Stimulated activated CD4-positive, alpha-beta T cell treated with anti-CD3 and anti-CD28 coated beads, Interleukin-1b, Interleukin-23, amount 100 ng/mL, for 48 hours (primary cell): ENCODE measurements around the gene DPP4.

Experiments used
- DNase-seq: peaks from one replicate; pipeline ENCODE4 v3.0.0-alpha.2; 2020

Gene DPP4

GRCh38 chr2:162073888-162074631 lies at the start of gene DPP4:
DPP4 (minus strand) TSS chr2:162074215; CDS start chr2:162073981, 234 bp downstream.
- DNase-seq: peak; percentile 56

- DNase-seq: no peak
Measured at GRCh38 chr2:162118166-162119031, 44.4 kb upstream of the DPP4 start.

- DNase-seq: no peak
Measured at GRCh38 chr2:162116352-162116751, 42.3 kb upstream of the DPP4 start.

DNA sequence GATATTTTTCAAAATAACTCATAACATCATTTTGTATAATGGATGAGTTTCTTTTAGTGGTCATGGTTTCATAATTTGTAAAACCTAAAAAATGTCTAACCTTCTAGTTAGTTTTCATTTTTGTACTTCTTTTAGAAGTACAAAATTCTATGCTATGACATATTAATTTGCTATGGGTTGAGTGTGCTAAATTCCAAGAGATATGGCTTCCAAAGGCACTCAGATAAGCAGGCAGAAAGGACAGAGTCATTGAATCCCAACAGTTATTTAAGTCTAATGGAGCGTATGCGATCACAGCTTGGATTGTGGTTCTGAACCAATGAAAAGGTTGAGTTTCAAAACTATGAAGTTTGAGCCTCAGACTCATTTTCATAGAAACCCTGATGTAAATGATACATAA lies 41.1 kb upstream of the DPP4 start:
- DNase-seq: no peak

GRCh38 chr2:162114271-162114670 lies 40.3 kb upstream of the DPP4 start:
- DNase-seq: no peak

DNA sequence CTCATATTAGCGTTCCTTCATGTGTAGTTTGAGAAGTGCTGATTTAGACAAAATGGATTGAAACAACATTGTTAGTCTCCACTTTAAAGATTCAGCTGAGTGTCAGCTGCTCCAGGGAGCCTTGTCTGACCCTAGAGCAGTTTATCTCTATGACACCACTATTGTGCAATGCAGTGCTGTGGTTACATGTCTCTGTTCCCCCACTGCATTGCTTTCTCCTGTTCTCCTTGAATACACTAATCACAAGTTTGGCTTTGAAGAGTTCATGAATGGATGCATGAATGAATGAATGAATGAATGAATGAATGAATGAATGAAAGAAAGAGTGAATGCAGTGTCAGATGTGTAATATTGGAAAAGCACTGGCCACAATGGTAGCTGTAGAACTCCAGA lies 39.8 kb upstream of the DPP4 start:
- no peak for DNase-seq

- no peak for DNase-seq
Measured at GRCh38 chr2:162113088-162113775, 39.2 kb upstream of the DPP4 start.

GRCh38 chr2:162111958-162112850 lies 38.2 kb upstream of the DPP4 start:
- no peak for DNase-seq

- DNase-seq: no peak
Measured at GRCh38 chr2:162107361-162107901, 33.4 kb upstream of the DPP4 start.

- no peak for DNase-seq
Measured at GRCh38 chr2:162106746-162107145, 32.7 kb upstream of the DPP4 start.

GRCh38 chr2:162106146-162106551 lies 32.1 kb upstream of the DPP4 start:
- no peak for DNase-seq

- DNase-seq: no peak
Measured at GRCh38 chr2:162103443-162104009, 29.5 kb upstream of the DPP4 start.

GRCh38 chr2:162100579-162100978 lies 26.6 kb upstream of the DPP4 start:
- DNase-seq: no peak

DNA sequence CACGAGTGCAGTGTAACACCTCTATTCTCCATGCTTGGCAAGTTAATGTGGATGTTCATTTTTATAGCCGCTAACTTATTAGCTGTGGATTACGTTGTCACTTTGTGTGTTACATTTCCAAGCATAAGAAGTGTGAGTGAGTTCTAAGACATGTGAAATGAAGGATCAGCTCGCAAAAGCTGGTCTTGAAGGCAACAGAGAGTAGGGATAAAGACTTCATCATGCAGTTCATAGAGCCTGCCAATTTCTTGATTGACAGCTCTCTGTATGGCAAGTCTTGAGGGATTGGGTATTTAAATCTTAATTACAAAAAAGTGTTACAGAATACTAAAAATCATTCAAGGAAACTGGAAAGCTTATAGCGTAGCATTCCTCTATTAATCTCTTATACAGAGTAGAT lies 25.8 kb upstream of the DPP4 start:
- DNase-seq: no peak

DNA sequence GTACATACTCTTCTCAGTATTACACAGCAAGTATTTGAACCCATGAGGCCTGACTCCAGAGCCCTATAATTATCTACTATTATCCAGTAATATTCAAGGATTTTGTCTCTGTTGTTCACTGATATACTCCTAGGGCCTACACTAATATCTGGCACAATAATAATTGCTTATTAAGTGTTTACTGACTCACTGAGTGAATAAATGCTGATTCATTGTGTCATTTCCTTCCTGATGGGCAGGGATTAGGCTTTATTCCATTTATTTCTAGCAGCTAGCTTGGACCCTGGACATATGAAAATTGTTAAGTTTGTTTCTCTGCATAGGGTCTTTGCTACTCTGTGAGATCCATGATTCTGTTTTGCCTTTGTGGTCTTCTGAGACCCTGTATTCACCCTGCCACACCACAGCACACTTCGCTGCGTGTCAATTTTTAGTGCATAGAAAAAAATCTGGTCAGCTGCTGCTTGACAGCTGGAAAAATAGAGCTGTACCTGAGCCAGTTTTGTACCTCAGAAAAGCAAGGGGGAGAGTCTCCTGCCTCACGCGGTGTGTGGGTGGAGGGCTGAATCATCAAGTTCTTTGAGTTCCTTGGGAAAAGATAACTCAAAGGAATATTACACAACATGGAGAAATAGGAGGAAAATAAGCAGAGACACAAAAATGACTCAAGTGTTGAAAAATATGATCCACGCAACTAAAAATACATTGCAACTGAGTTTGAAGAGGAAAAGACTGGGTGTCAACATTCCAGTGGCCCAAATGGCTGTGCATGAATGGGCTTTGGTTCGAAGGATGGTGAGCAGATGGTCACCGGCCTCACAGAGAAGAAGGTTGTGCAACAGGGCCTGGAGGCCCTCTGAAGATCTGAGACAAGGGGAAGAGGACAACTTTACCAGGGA lies 18.9 kb upstream of the DPP4 start:
- no peak for DNase-seq

GRCh38 chr2:162092008-162092390 lies 18.0 kb upstream of the DPP4 start:
- no peak for DNase-seq

- no peak for DNase-seq
Measured at GRCh38 chr2:162091325-162092007, 17.5 kb upstream of the DPP4 start.

GRCh38 chr2:162090109-162090508 lies 16.1 kb upstream of the DPP4 start:
- DNase-seq: no peak

GRCh38 chr2:162086904-162087303 lies 12.9 kb upstream of the DPP4 start:
- DNase-seq: no peak
